H9 (cell line): ENCODE measurements around the gene TGM2. TPM values are rescaled to one million over a fixed set of nuclear protein-coding genes. Genes with fewer than 3 reads are reported as not detected.

Experiments
- DNase-seq: peaks from one replicate; pipeline ENCODE4 v3.0.0-alpha.2; 2017
- H2AFZ ChIP-seq: one replicate; pipeline ENCODE4 v1.6.1; 2013; ENCODE audit warnings: mild to moderate bottlenecking, low read length, control low read depth, moderate library complexity
- H2AK5ac ChIP-seq: 2 replicates; pipeline ENCODE4 v1.6.1; 2013; ENCODE audit warnings: low read length, control low read depth, mixed read lengths; ENCODE audit not compliant: insufficient read length
- H2BK120ac ChIP-seq: one replicate; pipeline ENCODE4 v1.6.1; 2013; ENCODE audit warnings: low read depth, mild to moderate bottlenecking, low read length, control low read depth, inconsistent platforms; ENCODE audit not compliant: poor library complexity, severe bottlenecking
- H2BK12ac ChIP-seq: 2 replicates; pipeline ENCODE4 v1.6.1; 2013; ENCODE audit warnings: low read length, control low read depth, mixed read lengths, low read depth; ENCODE audit not compliant: insufficient read length
- H2BK15ac ChIP-seq: 2 replicates; pipeline ENCODE4 v1.6.1; 2013; ENCODE audit warnings: low read depth, low read length, control low read depth
- H2BK20ac ChIP-seq: one replicate; pipeline ENCODE4 v1.6.1; 2013; ENCODE audit warnings: low read depth, mild to moderate bottlenecking, low read length, control low read depth, inconsistent platforms; ENCODE audit not compliant: poor library complexity, severe bottlenecking
- H2BK5ac ChIP-seq: 2 replicates; pipeline ENCODE4 v1.6.1; 2013; ENCODE audit warnings: low read length, control low read depth, mixed read lengths; ENCODE audit not compliant: insufficient read length
- H3K14ac ChIP-seq: 2 replicates; pipeline ENCODE4 v1.6.1; 2013; ENCODE audit warnings: low read length, control low read depth; ENCODE audit not compliant: insufficient read depth
- H3K18ac ChIP-seq: 2 replicates; pipeline ENCODE4 v1.6.1; 2013; ENCODE audit warnings: low read depth, mild to moderate bottlenecking, mixed read lengths, low read length, control low read depth; ENCODE audit not compliant: insufficient read length
- H3K23ac ChIP-seq: 2 replicates; pipeline ENCODE4 v1.6.1; 2013; ENCODE audit warnings: low read length, control low read depth, mixed read lengths, low read depth; ENCODE audit not compliant: insufficient read length
- H3K23me2 ChIP-seq: 2 replicates; pipeline ENCODE4 v1.6.1; 2013; ENCODE audit warnings: low read depth, mild to moderate bottlenecking, mixed read lengths, low read length, control low read depth; ENCODE audit not compliant: insufficient read length, poor library complexity, severe bottlenecking
- H3K27ac ChIP-seq: 2 replicates; pipeline ENCODE4 v1.5.1; 2013; ENCODE audit warnings: low read length, control low read depth, mixed read lengths, low read depth; ENCODE audit not compliant: insufficient read length
- H3K27me3 ChIP-seq: 2 replicates; pipeline ENCODE4 v1.6.1; 2013; ENCODE audit warnings: low read length, control low read depth, inconsistent platforms; ENCODE audit not compliant: insufficient read depth
- H3K4ac ChIP-seq: 2 replicates; pipeline ENCODE4 v1.6.1; 2013; ENCODE audit warnings: low read depth, mild to moderate bottlenecking, control low read depth, inconsistent platforms, low read length, moderate library complexity
- H3K4me1 ChIP-seq: 2 replicates; pipeline ENCODE4 v1.6.1; 2013; ENCODE audit warnings: low read length, control low read depth, inconsistent platforms; ENCODE audit not compliant: insufficient read depth
- H3K4me2 ChIP-seq: 2 replicates; pipeline ENCODE4 v1.6.1; 2013; ENCODE audit warnings: low read length, control low read depth, mixed read lengths; ENCODE audit not compliant: insufficient read length, insufficient read depth
- H3K56ac ChIP-seq: 2 replicates; pipeline ENCODE4 v1.6.1; 2013; ENCODE audit warnings: low read depth, mild to moderate bottlenecking, mixed read lengths, low read length, control low read depth; ENCODE audit not compliant: insufficient read length
- H3K79me1 ChIP-seq: 2 replicates; pipeline ENCODE4 v1.6.1; 2013; ENCODE audit warnings: low read depth, mild to moderate bottlenecking, moderate library complexity, low read length, control low read depth, inconsistent platforms; ENCODE audit not compliant: insufficient read depth, poor library complexity, severe bottlenecking
- H3K79me2 ChIP-seq: 2 replicates; pipeline ENCODE4 v1.6.1; 2013; ENCODE audit warnings: low read length, control low read depth, inconsistent platforms; ENCODE audit not compliant: insufficient read depth
- H3K9ac ChIP-seq: 2 replicates; pipeline ENCODE4 v1.6.1; 2013; ENCODE audit warnings: low read length, control low read depth, mixed read lengths; ENCODE audit not compliant: insufficient read length; ENCODE audit errors: extremely low read depth
- H3K9me3 ChIP-seq: one replicate; pipeline ENCODE4 v1.6.1; 2013; ENCODE audit warnings: low read depth, low read length, inconsistent platforms; ENCODE audit not compliant: control insufficient read depth
- H3T11ph ChIP-seq: one replicate; pipeline ENCODE4 v1.6.1; 2013; ENCODE audit warnings: mild to moderate bottlenecking, low read length, control low read depth, inconsistent platforms
- H4K20me1 ChIP-seq: one replicate; pipeline ENCODE4 v1.6.1; 2013; ENCODE audit not compliant: control insufficient read depth, insufficient read length, insufficient read depth
- H4K5ac ChIP-seq: 2 replicates; pipeline ENCODE4 v1.6.1; 2013; ENCODE audit warnings: low read depth, mild to moderate bottlenecking, mixed read lengths, low read length, control low read depth; ENCODE audit not compliant: insufficient read length
- H4K8ac ChIP-seq: replicated peaks from 2 replicates; pipeline ENCODE4 v1.6.1; 2013; ENCODE audit warnings: low read length, control low read depth, mixed read lengths, low read depth; ENCODE audit not compliant: insufficient read length
- H4K91ac ChIP-seq: 2 replicates; pipeline ENCODE4 v1.6.1; 2013; ENCODE audit warnings: low read depth, mild to moderate bottlenecking, moderate library complexity, mixed read lengths, low read length, control low read depth; ENCODE audit not compliant: insufficient read length
- H3K27ac Mint-ChIP-seq, 3 experiments: 2 replicates in 2 of 3; 3 replicates in 1 of 3; pipeline ENCODE4 v1.8.0; 2020 to 2021; ENCODE audit warnings: mixed read lengths in 3 of 3, mild to moderate bottlenecking in 1 of 3, moderate library complexity in 1 of 3
- H3K27me3 Mint-ChIP-seq: 2 replicates; pipeline ENCODE4 v1.8.0; 2021; ENCODE audit warnings: low read depth, mild to moderate bottlenecking, moderate library complexity, mixed read lengths
- H3K36me3 Mint-ChIP-seq, 3 experiments: 2 replicates in 2 of 3; 3 replicates in 1 of 3; pipeline ENCODE4 v1.8.0; 2020 to 2021; ENCODE audit warnings: low read depth in 3 of 3, mixed read lengths in 3 of 3; ENCODE audit not compliant: insufficient read depth in 1 of 3
- H3K4me1 Mint-ChIP-seq, 2 experiments: 2 replicates each; pipeline ENCODE4 v1.8.0; 2020; ENCODE audit warnings: mixed read lengths in 2 of 2
- H3K4me3 Mint-ChIP-seq, 2 experiments: 2 replicates in 1 of 2; 3 replicates in 1 of 2; pipeline ENCODE4 v1.8.0; 2020 to 2021; ENCODE audit warnings: mild to moderate bottlenecking in 2 of 2, mixed read lengths in 2 of 2, moderate library complexity in 1 of 2
- H3K9me3 Mint-ChIP-seq, 2 experiments: 2 replicates in 1 of 2; 3 replicates in 1 of 2; pipeline ENCODE4 v1.8.0; 2020; ENCODE audit warnings: mild to moderate bottlenecking in 2 of 2, mixed read lengths in 2 of 2, moderate library complexity in 1 of 2
- CTCF ChIP-seq: fragments of 200-600 bp; sonication (generic); conservative IDR thresholded peaks from 3 replicates; pipeline ENCODE4 v1.8.0; 2021; ENCODE audit warnings: antibody characterized with exemption, mild to moderate bottlenecking
- WGBS: extraction: QIAGEN DNeasy Blood & Tissue Kit; methylation state at CpG from one replicate; pipeline ENCODE4 v1.1.7; 2013; ENCODE audit warnings: missing lambda C conversion rate, low lambda C conversion rate, mixed read lengths; ENCODE audit not compliant: insufficient read length; ENCODE audit errors: extremely low coverage; 5-methylcytosine and 5-hydroxymethylcytosine counted together
- total RNA-seq: library from RNA; stranded (reverse); gene quantifications from 2 replicates; pipeline ENCODE4 v1.2.1, GENCODE V29; 2021

Gene TGM2
- total RNA-seq, 1 experiment from 2014 or later = 1.1 TPM

GRCh38 chr20:38146628-38147027 lies 18.4 kb downstream of the TGM2 start:
- Histone ChIP-seq H3K9ac (no peak overlapping the region), H2BK120ac (no peak overlapping the region), H2BK20ac (no peak overlapping the region), H3K14ac (no peak overlapping the region), H3K23ac (no peak overlapping the region), H3K27me3 (no peaks in the 10 kb centered on the region), H3K56ac (no peak overlapping the region), H2AFZ (no peak overlapping the region), H3K4ac (no peak overlapping the region), H2BK5ac (no peak overlapping the region), H4K91ac (no peak overlapping the region), H3K79me2 (no peaks in the 10 kb centered on the region), H3K27ac (no peak overlapping the region), H3K23me2 (no peaks in the 10 kb centered on the region), H3K79me1 (no peaks in the 10 kb centered on the region), H4K20me1 (no peaks in the 10 kb centered on the region), H4K5ac (no peak overlapping the region), H3T11ph (no peak overlapping the region), H2BK15ac (no peak overlapping the region), H2BK12ac (no peak overlapping the region), H3K4me1 (no peaks in the 10 kb centered on the region), H2AK5ac (no peak overlapping the region), H3K4me2 (no peak overlapping the region), H3K9me3 (no peaks in the 10 kb centered on the region), H4K8ac (no peak overlapping the region), H3K18ac (no peak overlapping the region)
- peaks cover 8 to 21% of the 10 kb centered on the region in 2 experiments for H3K4me1 Mint-ChIP-seq
- H3K36me3 Mint-ChIP-seq = no peaks in the 10 kb centered on the region; a peak in 1 of 7 replicates
- WGBS = no CpG with 5 or more reads among the region's 20 CpGs
- H3K27me3 Mint-ChIP-seq = peaks cover 1% of the 10 kb centered on the region
- no peak for TF ChIP-seq CTCF
- DNase-seq = no peak
- no peak overlapping the region for H3K27ac Mint-ChIP-seq
- no peaks in the 10 kb centered on the region for H3K9me3 Mint-ChIP-seq
- no peak overlapping the region for H3K4me3 Mint-ChIP-seq
